Measurements from ENCODE around the gene CEP63.

CEP63 gene

DNA sequence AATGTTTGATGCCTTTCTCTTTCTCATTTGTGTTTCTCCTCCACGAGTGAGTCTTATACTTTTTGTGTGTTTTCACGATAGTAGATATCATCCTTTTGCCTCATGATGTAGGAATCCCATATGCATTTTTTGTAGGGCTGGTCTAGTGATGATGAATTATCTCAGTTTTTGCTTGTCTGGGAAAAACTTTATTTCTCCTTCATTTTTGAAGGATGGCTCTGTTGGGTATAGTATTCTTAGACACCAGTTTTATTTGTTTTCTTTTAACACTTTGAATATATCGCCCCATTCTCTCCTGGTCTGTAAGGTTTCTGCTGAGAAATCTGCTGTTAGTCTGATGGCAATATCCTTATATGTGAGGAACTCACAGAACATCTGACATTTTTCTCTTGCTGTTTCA lies 18.3 kb downstream of the CEP63 start:
- no peak overlapping the region for H3K9ac ChIP-seq (ENCODE audit: low read length)
- peaks cover 50% of the 10 kb centered on the region for H3K36me3 ChIP-seq (replicated peaks; ENCODE audit: low read depth, low read length)
- H3K4me1 ChIP-seq (ENCODE audit: low read length), result no peaks in the 10 kb centered on the region
- H4K20me1 ChIP-seq (ENCODE audit: insufficient read depth, low read length), result peaks cover 4% of the 10 kb centered on the region; the same call in 1 of the 2 replicates
- TF ChIP-seq EZH2phosphoT487 (IDR thresholded peaks at IDR 0.05; ENCODE audit: low read depth), result no peak
- TF ChIP-seq, protein P1, sequence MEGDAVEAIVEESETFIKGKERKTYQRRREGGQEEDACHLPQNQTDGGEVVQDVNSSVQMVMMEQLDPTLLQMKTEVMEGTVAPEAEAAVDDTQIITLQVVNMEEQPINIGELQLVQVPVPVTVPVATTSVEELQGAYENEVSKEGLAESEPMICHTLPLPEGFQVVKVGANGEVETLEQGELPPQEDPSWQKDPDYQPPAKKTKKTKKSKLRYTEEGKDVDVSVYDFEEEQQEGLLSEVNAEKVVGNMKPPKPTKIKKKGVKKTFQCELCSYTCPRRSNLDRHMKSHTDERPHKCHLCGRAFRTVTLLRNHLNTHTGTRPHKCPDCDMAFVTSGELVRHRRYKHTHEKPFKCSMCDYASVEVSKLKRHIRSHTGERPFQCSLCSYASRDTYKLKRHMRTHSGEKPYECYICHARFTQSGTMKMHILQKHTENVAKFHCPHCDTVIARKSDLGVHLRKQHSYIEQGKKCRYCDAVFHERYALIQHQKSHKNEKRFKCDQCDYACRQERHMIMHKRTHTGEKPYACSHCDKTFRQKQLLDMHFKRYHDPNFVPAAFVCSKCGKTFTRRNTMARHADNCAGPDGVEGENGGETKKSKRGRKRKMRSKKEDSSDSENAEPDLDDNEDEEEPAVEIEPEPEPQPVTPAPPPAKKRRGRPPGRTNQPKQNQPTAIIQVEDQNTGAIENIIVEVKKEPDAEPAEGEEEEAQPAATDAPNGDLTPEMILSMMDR (IDR thresholded peaks at IDR 0.05; ENCODE audit: low read depth, low read length), result no peak
- peaks cover 67% of the 10 kb centered on the region for H3K79me2 ChIP-seq (ENCODE audit: low read length)
- no peak overlapping the region for H3K27ac ChIP-seq (ENCODE audit: low read length)
- no peak overlapping the region for H3K4me2 ChIP-seq (ENCODE audit: low read length)
- H3K9me3 ChIP-seq (ENCODE audit: insufficient read depth, low read length), result no peaks in the 10 kb centered on the region
- no peaks in the 10 kb centered on the region for H3K27me3 ChIP-seq (ENCODE audit: low read depth, low read length)
- H2AFZ ChIP-seq (ENCODE audit: low read depth, low read length), result no peak overlapping the region
- no peak overlapping the region for H3K4me3 ChIP-seq (ENCODE audit: low read length)

DNA sequence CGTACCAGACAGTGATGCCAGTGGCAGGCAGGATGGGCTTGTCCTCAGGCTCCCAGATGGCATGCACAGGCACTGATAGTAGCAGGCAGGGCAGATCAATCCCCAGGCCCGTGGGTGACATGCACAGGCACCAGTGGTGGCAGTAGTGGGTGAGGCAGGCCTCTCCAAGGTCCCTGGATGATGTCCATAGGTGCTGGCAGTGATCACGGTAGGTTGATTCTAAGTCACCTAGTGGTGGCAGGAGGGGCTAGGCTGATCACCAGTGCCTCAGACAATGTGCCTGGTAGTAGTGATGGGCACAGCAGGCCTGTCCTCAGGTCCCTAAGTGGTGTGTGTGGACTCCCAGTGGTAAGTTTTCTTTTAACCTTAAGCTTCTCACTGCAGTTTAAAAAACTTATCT lies 19.6 kb downstream of the CEP63 start:
- no peaks in the 10 kb centered on the region for H3K9me3 ChIP-seq (ENCODE audit: insufficient read depth, low read length)
- no peak overlapping the region for H3K4me3 ChIP-seq (ENCODE audit: low read length)
- no peak overlapping the region for H3K27ac ChIP-seq (ENCODE audit: low read length)
- H3K36me3 ChIP-seq (replicated peaks; ENCODE audit: low read depth, low read length), result peaks cover 56% of the 10 kb centered on the region
- H2AFZ ChIP-seq (ENCODE audit: low read depth, low read length), result no peak overlapping the region
- H4K20me1 ChIP-seq (ENCODE audit: insufficient read depth, low read length), result peaks cover 4% of the 10 kb centered on the region; the same call in 1 of the 2 replicates
- no peaks in the 10 kb centered on the region for H3K27me3 ChIP-seq (ENCODE audit: low read depth, low read length)
- H3K9ac ChIP-seq (ENCODE audit: low read length), result no peak overlapping the region
- H3K79me2 ChIP-seq (ENCODE audit: low read length), result peaks cover 56% of the 10 kb centered on the region
- no peaks in the 10 kb centered on the region for H3K4me1 ChIP-seq (ENCODE audit: low read length)
- no peak overlapping the region for H3K4me2 ChIP-seq (ENCODE audit: low read length)
- no peak for TF ChIP-seq EZH2phosphoT487 (IDR thresholded peaks at IDR 0.05; ENCODE audit: low read depth)
- TF ChIP-seq, protein P1 (IDR thresholded peaks at IDR 0.05; ENCODE audit: low read depth, low read length), result no peak

DNA sequence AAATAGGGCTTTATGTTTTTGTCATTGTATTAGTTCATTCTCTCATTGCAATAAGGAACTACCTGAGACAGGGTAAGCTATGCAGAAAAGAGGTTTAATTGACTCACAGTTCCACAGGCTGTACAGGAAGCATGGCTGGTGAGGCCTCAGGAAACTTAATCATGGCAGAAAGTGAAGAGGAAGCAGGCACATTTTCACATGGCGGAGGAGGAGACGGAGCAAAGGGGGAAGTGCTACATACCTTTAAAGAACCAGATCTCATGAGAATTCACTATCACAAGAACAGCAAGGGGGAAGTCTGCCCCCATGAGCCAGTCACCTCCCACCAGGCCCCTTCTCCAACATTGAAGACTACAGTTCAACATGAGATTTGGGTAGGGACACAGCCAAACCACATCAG lies 25.6 kb downstream of the CEP63 start:
- Histone ChIP-seq H3K9me3 (ENCODE audit: insufficient read depth, low read length) (no peaks in the 10 kb centered on the region), H3K36me3 (replicated peaks; ENCODE audit: low read depth, low read length) (peaks cover 51% of the 10 kb centered on the region), H4K20me1 (ENCODE audit: insufficient read depth, low read length) (no peaks in the 10 kb centered on the region; the same call in 1 of the 2 replicates), H2AFZ (ENCODE audit: low read depth, low read length) (no peak overlapping the region), H3K4me2 (ENCODE audit: low read length) (no peak overlapping the region), H3K9ac (ENCODE audit: low read length) (no peak overlapping the region), H3K4me1 (ENCODE audit: low read length) (peaks cover 8% of the 10 kb centered on the region), H3K27ac (ENCODE audit: low read length) (no peak overlapping the region), H3K27me3 (ENCODE audit: low read depth, low read length) (no peaks in the 10 kb centered on the region), H3K79me2 (ENCODE audit: low read length) (no peaks in the 10 kb centered on the region), H3K4me3 (ENCODE audit: low read length) (no peak overlapping the region)
- no peak for TF ChIP-seq EZH2phosphoT487 (IDR thresholded peaks at IDR 0.05; ENCODE audit: low read depth)
- TF ChIP-seq, protein P1 (IDR thresholded peaks at IDR 0.05; ENCODE audit: low read depth, low read length), result no peak

DNA sequence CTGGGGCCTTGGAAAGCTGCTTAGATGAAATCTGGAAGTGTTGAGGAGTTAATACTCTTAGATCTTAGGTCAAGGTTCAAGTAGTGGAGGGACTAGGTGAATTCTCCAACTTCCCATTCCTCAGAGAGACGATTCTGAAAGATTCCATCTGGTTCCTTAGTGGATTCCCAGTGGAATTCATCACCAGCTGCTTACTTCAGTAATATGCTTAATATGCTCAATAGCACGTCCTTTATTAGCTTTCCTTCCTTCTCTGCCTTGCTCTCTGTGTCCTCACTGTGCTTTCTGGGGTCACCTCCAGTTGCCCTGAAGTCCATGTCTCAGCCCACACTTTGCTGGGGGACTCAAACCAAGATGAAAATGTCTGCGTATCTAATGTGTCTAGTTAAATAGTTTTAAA lies 31.0 kb downstream of the CEP63 start:
- Histone ChIP-seq H3K4me3 (ENCODE audit: low read length) (no peak overlapping the region), H3K4me2 (ENCODE audit: low read length) (no peak overlapping the region), H3K79me2 (ENCODE audit: low read length) (no peaks in the 10 kb centered on the region), H3K36me3 (replicated peaks; ENCODE audit: low read depth, low read length) (peaks cover 11% of the 10 kb centered on the region), H4K20me1 (ENCODE audit: insufficient read depth, low read length) (no peaks in the 10 kb centered on the region; the same call in 1 of the 2 replicates), H2AFZ (ENCODE audit: low read depth, low read length) (no peak overlapping the region), H3K4me1 (ENCODE audit: low read length) (no peaks in the 10 kb centered on the region), H3K9me3 (ENCODE audit: insufficient read depth, low read length) (0 out of 2 replicates have a peak, but pooled peaks cover 3% of the 10 kb centered on the region), H3K9ac (ENCODE audit: low read length) (no peak overlapping the region), H3K27me3 (ENCODE audit: low read depth, low read length) (no peaks in the 10 kb centered on the region), H3K27ac (ENCODE audit: low read length) (no peak overlapping the region)
- no peak for TF ChIP-seq EZH2phosphoT487 (IDR thresholded peaks at IDR 0.05; ENCODE audit: low read depth)
- TF ChIP-seq, protein P1 (IDR thresholded peaks at IDR 0.05; ENCODE audit: low read depth, low read length), result no peak

Data from OCI-LY3 (cell line).